ENCODE results near the gene DEFB114.

DEFB114 gene

GRCh38 chr6:49995278-49995677, 31.3 kb upstream of the DEFB114 start:
- Histone ChIP-seq H4K20me1 (ENCODE audit: insufficient read depth, low read length) (no peaks in the 10 kb centered on the region), H3K9ac (ENCODE audit: low read length) (no peak overlapping the region), H3K9me3 (replicated peaks; ENCODE audit: insufficient read depth, low read length) (no peaks in the 10 kb centered on the region), H3K4me2 (ENCODE audit: low read depth, low read length) (no peak overlapping the region), H3K27ac (ENCODE audit: low read length) (no peak overlapping the region), H3K9me2 (replicated peaks; ENCODE audit: insufficient read depth, low read length) (no peaks in the 10 kb centered on the region), H3K4me1 (ENCODE audit: low read length) (no peaks in the 10 kb centered on the region), H2AFZ (ENCODE audit: low read length) (no peak overlapping the region), H3F3A (ENCODE audit: insufficient read depth, low read length) (no peaks in the 10 kb centered on the region), H3K36me3 (replicated peaks; ENCODE audit: insufficient read depth, low read length) (no peaks in the 10 kb centered on the region), H3K27me3 (replicated peaks; ENCODE audit: insufficient read depth, low read length) (no peaks in the 10 kb centered on the region), H3K79me2 (ENCODE audit: low read length) (no peaks in the 10 kb centered on the region), H3K4me3 (ENCODE audit: low read length) (no peak overlapping the region)
- DNase-seq = no peak
- TF ChIP-seq EZH2 (optimal IDR thresholded peaks at IDR 0.05; ENCODE audit: low read depth, low read length) (no peak), EZH2phosphoT487 (IDR thresholded peaks at IDR 0.05; ENCODE audit: low read length) (no peak), CTCF (IDR thresholded peaks at IDR 0.05; ENCODE audit: low read length) (no peak)

GRCh38 chr6:49988900-49989299, 24.9 kb upstream of the DEFB114 start:
- no peak overlapping the region for H3K9ac ChIP-seq (ENCODE audit: low read length)
- no peaks in the 10 kb centered on the region for H3K36me3 ChIP-seq (replicated peaks; ENCODE audit: insufficient read depth, low read length)
- no peak overlapping the region for H3K4me2 ChIP-seq (ENCODE audit: low read depth, low read length)
- DNase-seq = no peak
- H3K4me1 ChIP-seq (ENCODE audit: low read length) = no peaks in the 10 kb centered on the region
- H3K9me2 ChIP-seq (replicated peaks; ENCODE audit: insufficient read depth, low read length) = no peaks in the 10 kb centered on the region
- no peaks in the 10 kb centered on the region for H3K9me3 ChIP-seq (replicated peaks; ENCODE audit: insufficient read depth, low read length)
- TF ChIP-seq CTCF (IDR thresholded peaks at IDR 0.05; ENCODE audit: low read length) (no peak), EZH2phosphoT487 (IDR thresholded peaks at IDR 0.05; ENCODE audit: low read length) (no peak)
- H3F3A ChIP-seq (ENCODE audit: insufficient read depth, low read length) = no peaks in the 10 kb centered on the region
- H3K27me3 ChIP-seq (replicated peaks; ENCODE audit: insufficient read depth, low read length) = no peaks in the 10 kb centered on the region
- no peak overlapping the region for H2AFZ ChIP-seq (ENCODE audit: low read length)
- H3K27ac ChIP-seq (ENCODE audit: low read length) = no peak overlapping the region
- H4K20me1 ChIP-seq (ENCODE audit: insufficient read depth, low read length) = no peaks in the 10 kb centered on the region
- no peak overlapping the region for H3K4me3 ChIP-seq (ENCODE audit: low read length)
- H3K79me2 ChIP-seq (ENCODE audit: low read length) = no peaks in the 10 kb centered on the region

- H4K20me1 ChIP-seq (ENCODE audit: insufficient read depth, low read length) = no peaks in the 10 kb centered on the region
- no peak overlapping the region for H3K4me2 ChIP-seq (ENCODE audit: low read depth, low read length)
- H3K4me1 ChIP-seq (ENCODE audit: low read length) = no peaks in the 10 kb centered on the region
These were observed 23.8 kb upstream of the DEFB114 start for GRCh38 chr6:49987749-49988148.

More at GRCh38 chr6:49987749-49988148, 23.8 kb upstream of the DEFB114 start:
- H3K9me3 ChIP-seq (replicated peaks; ENCODE audit: insufficient read depth, low read length) = no peaks in the 10 kb centered on the region
- no peaks in the 10 kb centered on the region for H3K9me2 ChIP-seq (replicated peaks; ENCODE audit: insufficient read depth, low read length)
- no peak overlapping the region for H2AFZ ChIP-seq (ENCODE audit: low read length)
- H3K4me3 ChIP-seq (ENCODE audit: low read length) = no peak overlapping the region
- no peaks in the 10 kb centered on the region for H3K36me3 ChIP-seq (replicated peaks; ENCODE audit: insufficient read depth, low read length)
- no peaks in the 10 kb centered on the region for H3K27me3 ChIP-seq (replicated peaks; ENCODE audit: insufficient read depth, low read length)
- TF ChIP-seq EZH2phosphoT487 (IDR thresholded peaks at IDR 0.05; ENCODE audit: low read length) = no peak
- TF ChIP-seq EZH2 (optimal IDR thresholded peaks at IDR 0.05; ENCODE audit: low read depth, low read length) = no peak
- no peak for TF ChIP-seq CTCF (IDR thresholded peaks at IDR 0.05; ENCODE audit: low read length)
- DNase-seq = no peak
- no peak overlapping the region for H3K27ac ChIP-seq (ENCODE audit: low read length)
- no peaks in the 10 kb centered on the region for H3K79me2 ChIP-seq (ENCODE audit: low read length)
- no peak overlapping the region for H3K9ac ChIP-seq (ENCODE audit: low read length)
- no peaks in the 10 kb centered on the region for H3F3A ChIP-seq (ENCODE audit: insufficient read depth, low read length)
